GM19395 (cell line): ENCODE data around the gene TUBGCP6.

ENCODE experiments used
- ATAC-seq: cut with Tn5 transposase; IDR thresholded peaks from one replicate; pipeline ENCODE4 v1.9.1; 2021; ENCODE audit warnings: mild to moderate bottlenecking, moderate library complexity; ENCODE audit not compliant: unreplicated experiment

The TUBGCP6 gene

GRCh38 chr22:50229370-50229769, 15.5 kb downstream of the TUBGCP6 start:
- ATAC-seq = no peak

DNA sequence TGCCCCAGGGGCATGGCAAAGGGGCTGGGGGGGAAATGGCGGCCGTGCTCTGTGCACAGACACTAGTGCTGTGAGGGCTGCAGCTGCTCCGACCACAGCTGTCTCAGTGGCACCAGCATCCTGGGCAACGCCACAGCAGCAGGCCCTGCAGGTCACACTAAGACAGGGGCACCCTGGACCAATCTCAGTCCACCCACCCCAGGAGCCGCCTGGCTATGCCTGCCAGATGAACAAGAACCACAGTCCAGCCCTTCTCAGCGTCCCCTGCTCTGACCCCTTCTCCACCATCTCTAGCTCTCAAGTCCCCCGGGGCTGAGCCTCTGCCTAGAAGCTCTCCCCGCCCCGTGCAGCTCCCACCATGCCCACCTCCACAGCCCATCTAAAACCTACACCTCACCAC, 16.5 kb downstream of the TUBGCP6 start:
- ATAC-seq = no peak

DNA sequence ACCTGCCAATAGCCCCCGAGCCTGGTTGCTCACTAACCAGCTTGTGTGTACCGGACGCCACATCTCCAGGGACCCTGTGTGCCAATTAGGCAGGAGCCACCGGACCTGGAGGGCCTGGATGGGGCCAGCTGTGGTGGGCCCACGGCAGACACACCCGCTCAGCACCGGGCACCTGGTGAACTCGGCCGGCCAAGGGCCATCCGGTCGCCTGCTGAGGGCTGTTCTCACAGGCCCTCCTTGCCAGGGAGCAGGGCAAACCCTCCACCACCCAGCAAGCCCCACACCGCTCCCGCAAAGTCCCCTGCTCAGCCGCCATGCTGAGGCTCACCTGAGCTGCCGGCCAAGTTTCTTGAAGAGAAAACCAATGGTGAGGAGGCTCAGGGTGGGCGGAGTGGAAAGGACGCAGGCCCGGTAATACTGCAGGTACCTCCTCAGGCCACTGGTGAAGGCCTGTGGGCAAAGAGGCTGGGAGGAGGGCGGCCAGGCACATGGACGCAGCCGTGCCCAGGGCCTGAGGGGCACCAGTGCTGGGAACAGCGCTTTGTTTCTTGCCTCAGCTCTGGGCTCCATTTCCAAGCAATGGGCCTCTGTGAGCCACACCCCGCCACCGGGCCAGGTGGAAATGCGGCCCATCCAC, 17.1 kb downstream of the TUBGCP6 start:
- ATAC-seq = no peak

DNA sequence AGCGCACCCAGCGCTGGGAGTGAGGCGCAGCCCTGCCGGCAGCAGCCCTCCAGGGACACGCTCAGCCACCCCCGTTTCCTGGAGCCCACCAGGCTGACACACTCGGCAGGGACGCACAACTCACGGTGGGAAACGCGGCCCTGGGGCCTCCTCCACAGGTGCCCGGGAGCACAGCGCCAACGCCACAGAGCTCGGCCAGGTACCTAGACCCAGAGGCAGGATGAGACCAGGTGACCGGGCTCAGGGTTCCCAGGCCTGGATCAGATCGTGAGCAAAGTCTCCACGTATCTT, 18.0 kb downstream of the TUBGCP6 start:
- no peak for ATAC-seq

- ATAC-seq = no peak
Measured at GRCh38 chr22:50226063-50226874, 18.6 kb downstream of the TUBGCP6 start.

- no peak for ATAC-seq
Measured at GRCh38 chr22:50225200-50225969, 19.4 kb downstream of the TUBGCP6 start.

DNA sequence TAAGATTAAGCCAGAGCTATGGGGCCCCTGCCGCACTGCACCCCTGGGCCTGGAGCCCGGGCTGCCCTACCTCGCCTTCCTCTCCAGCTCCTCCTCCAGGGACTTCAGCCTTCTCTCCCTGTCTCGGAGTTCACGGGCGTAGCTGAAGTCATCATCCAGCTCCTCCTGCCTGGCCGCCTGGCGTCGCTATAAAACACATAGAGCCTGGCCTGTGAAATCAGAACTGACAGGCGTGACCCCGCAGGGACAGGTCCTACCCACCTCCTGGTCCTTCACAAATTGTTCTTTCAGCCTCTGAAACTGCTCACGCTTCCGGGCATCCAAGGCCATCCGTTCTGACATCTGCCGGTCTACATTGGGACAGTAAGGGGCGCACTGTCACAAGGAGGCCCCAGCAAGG, 20.8 kb downstream of the TUBGCP6 start:
- no peak for ATAC-seq

GRCh38 chr22:50222508-50222907, 22.3 kb downstream of the TUBGCP6 start:
- ATAC-seq = no peak

- ATAC-seq = no peak
Measured at GRCh38 chr22:50221410-50222300, 23.2 kb downstream of the TUBGCP6 start.

GRCh38 chr22:50220603-50221409, 24.0 kb downstream of the TUBGCP6 start:
- ATAC-seq = no peak

DNA sequence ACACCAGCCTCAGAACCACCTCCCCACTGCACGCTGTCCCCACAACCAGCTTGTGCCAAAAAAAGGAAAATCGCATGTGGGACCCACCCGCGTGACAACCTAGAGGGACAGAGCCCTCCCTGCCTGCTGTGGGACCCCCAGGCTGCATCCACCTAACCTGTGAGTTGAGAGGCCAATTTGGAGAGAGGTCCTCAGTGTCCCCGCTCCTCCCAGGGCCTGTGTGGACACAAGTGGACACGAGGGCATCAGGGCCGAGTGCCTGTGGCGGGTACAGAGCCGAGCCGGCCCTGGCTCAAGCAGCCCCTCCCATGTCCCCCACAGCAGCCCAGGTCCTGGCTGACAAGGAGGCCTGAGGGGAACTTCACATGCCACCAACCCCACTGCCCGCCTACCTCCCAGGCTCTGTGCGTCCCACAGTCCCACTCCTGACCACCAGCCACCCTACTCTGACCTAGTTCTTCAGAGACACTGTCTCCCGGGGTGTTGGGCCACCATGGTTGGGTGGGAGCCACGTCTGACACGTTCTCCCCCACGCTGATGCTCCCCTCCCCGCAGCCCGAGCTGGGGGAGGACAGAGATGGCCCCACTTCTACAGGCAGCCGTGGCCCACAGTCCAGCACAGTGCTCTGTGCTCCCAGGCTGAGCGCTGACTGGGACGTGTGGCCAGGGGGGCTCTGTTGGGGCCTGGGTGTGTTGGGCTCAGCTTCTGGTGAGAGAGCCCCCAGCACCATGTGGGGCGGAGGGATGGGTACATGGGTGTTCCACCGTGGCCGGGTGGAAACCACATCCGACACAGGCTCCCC, 24.8 kb downstream of the TUBGCP6 start:
- no peak for ATAC-seq

DNA sequence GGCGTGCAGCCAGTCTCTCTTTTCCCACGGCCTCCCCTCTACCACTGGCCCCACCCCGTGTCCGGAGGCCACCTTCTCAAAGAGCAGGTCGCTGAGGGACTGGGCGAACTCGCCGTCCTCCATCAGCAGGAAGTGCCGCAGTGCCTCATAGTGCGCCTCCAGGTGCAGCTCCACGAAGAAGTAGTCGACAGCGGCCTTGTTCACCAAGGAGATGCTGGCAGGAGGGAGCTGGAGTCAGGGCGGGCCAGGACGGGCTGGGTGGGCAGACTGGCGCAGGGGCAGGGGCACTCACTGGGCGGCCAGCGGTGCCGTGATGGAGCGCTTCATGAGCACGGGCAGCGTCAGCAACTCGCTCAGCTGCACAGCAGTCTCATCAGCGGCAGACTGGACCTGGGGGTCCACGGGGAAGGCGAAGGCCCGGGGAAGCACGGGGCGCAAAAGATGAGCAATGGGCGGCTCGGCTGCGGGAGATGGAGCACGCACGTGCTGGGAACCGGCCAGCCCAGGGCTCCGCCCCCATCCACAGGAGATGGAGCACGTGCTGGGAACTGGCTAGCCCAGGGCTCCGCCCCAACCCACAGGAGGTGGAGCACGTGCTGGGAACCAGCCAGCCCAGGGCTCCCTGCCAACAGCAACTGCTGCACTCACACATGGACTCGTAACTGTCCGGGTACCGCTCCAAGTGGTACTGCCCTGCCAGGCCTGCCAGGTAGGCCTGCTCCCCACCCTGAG, 25.7 kb downstream of the TUBGCP6 start:
- ATAC-seq = no peak

DNA sequence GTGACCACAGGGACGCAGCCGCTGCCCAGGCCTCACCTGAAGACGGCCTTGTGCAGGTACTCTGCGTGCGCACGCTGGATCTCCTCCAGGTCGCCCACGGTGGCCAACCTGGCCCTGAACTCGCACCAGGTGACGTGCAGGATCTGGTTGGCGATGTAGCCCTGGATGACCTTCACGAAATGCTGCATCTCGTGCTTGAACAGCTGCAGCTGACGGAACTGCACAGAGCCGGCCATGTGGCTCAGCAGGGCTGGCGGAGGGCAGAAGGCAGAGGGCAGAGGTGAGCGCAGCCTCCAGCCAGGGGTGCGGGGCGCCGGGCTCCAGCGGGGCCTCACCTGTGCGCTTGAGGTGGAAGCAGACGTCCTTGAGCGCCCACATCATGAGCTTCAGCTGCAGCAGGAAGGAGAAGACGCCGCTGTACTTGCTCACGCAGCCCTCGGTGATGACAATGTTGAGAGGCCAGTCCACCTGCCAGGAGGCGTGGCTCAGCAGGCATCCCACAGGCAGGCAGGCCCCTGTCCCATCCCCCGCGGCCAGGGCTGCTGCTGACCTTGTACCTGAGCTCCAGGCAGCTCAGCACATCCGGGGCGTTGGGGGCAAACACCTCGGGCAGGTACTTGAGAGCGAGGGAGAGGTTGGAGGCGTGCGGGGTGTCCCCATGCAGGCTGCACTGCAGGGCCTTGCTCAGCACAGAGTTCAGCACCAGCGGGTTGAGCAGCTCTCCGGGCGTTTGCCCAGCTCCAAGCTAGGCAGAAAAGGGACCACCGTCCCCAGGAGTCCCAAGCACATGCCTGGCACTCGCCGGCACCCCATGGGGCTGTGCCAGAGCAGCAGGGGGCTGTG, 26.4 kb downstream of the TUBGCP6 start:
- no peak for ATAC-seq

- ATAC-seq = no peak
Measured at GRCh38 chr22:50217543-50218152, 27.2 kb downstream of the TUBGCP6 start.

DNA sequence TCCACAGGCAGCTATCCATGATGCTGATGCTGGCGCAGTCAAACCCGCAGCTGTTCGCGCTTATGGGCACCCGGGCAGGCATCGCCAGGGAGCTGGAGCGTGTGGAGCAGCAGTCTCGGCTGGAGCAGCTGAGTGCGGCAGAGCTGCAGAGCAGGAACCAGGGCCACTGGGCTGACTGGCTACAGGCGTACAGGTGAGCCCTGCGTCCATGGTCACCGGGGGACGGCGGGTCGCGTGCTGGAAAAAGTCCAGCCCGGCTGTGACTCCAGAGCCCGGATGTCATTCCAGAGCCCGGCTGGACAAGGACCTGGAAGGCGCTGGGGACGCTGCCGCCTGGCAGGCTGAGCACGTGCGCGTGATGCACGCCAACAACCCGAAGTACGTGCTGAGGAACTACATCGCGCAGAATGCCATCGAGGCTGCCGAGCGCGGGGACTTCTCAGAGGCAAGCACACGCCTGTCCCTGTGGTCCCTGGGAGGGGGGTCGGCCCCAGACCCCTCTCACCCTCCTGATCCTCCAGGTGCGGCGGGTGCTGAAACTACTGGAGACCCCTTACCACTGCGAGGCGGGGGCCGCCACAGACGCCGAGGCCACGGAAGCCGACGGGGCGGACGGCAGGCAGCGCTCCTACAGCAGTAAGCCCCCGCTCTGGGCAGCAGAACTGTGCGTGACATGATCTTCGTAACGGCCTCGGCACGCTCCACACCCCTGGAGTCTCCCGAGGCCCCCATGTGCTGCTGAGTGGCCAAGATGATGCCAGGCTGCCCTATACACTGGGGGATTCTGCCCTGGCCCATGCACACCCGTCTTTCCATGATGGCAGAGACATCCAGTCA, 27.9 kb downstream of the TUBGCP6 start:
- ATAC-seq = no peak

- ATAC-seq = no peak
Measured at GRCh38 chr22:50216055-50216683, 28.7 kb downstream of the TUBGCP6 start.
